ENCODE measurements around the gene LRRC75A.

DNA sequence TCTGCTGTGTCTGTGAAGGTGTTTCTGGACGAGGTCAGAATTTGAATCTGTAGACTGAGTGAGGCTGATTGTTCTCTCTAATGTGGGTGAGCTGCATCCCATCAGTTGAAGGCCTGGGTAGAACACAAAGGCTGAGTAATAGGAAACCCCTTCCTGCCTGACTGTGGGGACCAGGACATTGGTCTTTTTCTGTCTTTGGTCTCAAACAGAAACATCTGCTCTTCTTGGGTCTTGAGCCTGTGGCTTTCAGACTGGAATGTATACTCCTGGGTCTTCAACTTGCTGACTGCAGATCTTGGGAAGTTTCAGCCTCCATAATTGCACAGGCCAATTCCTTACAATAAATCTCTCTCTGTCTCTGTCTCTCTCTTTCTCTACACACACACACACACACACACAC lies 19.6 kb upstream of the LRRC75A start:
- TF ChIP-seq CTCF (IDR thresholded peaks at IDR 0.05; ENCODE audit: poor library complexity, severe bottlenecking) (no peak), TAF1 (IDR thresholded peaks at IDR 0.05; ENCODE audit: low read depth) (no peak), MXI1 (conservative IDR thresholded peaks at IDR 0.05; ENCODE audit: poor library complexity, severe bottlenecking) (no peak), REST (IDR thresholded peaks at IDR 0.05; ENCODE audit: borderline replicate concordance) (no peak), RAD21 (conservative IDR thresholded peaks at IDR 0.05) (no peak), EZH2 (IDR thresholded peaks at IDR 0.05; ENCODE audit: borderline replicate concordance, insufficient read depth, low read length, poor library complexity, severe bottlenecking) (no peak), EP300 (conservative IDR thresholded peaks at IDR 0.05; ENCODE audit: poor library complexity, severe bottlenecking) (no peak)
